Astrocyte (in vitro differentiated cells and primary cell): Measurements from ENCODE around the gene SLC5A4.

Experiments
- CTCF ChIP-seq: IDR thresholded peaks from 2 replicates; pipeline ENCODE4 v1.5.1; 2011; ENCODE audit warnings: low read depth, mild to moderate bottlenecking, inconsistent platforms, low read length, moderate library complexity; ENCODE audit not compliant: insufficient read depth
- EZH2 ChIP-seq: IDR thresholded peaks from 2 replicates; pipeline ENCODE4 v1.6.1; 2012; ENCODE audit warnings: mild to moderate bottlenecking, low read length, inconsistent platforms; ENCODE audit not compliant: insufficient read depth

GRCh38 chr22:32175683-32176644 lies 79.2 kb downstream of the SLC5A4 start:
- TF ChIP-seq CTCF = no peak
- peak; percentile 26 for TF ChIP-seq EZH2
